ENCODE measurements around the gene PDE10A.

PDE10A gene

GRCh38 chr6:165697171-165697570, 34.1 kb upstream of the PDE10A start:
- H3K36me3 ChIP-seq (ENCODE audit: control insufficient read depth in 1 of 2, insufficient read depth in 2 of 2, low read length in 2 of 2): no peaks in the 10 kb centered on the region
- H3K4me1 ChIP-seq (ENCODE audit: control insufficient read depth in 1 of 2, insufficient read depth in 2 of 2, low read length in 2 of 2): peaks cover 0 to 3% of the 10 kb centered on the region in 2 donors
- no peaks in the 10 kb centered on the region for H3K9me3 ChIP-seq (ENCODE audit: control insufficient read depth in 1 of 2, low read length in 2 of 2)
- H3K27ac ChIP-seq (ENCODE audit: low read depth, low read length): no peak overlapping the region
- H3K9ac ChIP-seq (ENCODE audit: low read depth in 1 of 2, low read length in 2 of 2): no peak overlapping the region
- no peaks in the 10 kb centered on the region for H3K27me3 ChIP-seq (ENCODE audit: control insufficient read depth in 1 of 2, insufficient read depth in 2 of 2, low read length in 2 of 2)
- H3K4me3 ChIP-seq (ENCODE audit: low read depth in 1 of 2, low read length in 2 of 2): no peak overlapping the region

DNA sequence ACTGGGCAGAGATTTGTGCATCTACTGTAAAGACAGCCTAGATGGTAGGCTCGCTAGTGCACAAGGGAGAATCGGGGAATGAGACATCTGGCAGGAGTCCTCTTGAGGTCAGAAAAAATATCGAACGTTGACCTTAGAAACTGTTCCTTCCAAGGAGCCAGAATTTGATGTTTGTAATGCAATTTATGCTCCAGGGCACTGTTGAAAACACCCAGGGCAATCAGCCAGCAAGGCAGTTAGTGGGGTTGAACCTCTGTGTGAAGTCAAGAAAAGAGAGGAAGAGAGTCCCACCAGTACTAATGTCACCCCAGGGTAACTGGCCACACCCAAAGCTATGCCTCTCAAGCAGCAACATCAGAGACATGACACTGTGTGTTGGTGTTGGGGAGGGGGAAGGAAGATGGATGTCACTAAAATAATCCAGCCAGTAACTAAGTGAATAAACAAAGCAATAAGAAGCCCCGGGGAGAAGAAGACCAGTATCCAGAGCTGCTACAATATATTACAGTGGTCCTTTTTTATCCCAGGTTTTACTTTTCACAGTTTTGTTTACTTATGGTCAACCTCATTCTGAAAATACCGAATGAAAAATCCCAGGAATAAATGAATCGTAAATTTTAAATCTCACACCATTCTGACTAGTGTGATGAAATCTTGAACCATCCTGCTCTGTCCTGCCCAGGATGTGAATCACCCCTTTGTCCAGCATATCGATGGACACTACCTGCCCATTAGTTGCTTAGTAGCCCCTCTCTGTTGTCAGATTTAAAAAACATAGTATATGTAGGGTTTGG, 32.9 kb upstream of the PDE10A start:
- Histone ChIP-seq H3K4me3 (ENCODE audit: low read depth in 1 of 2, low read length in 2 of 2) (no peak overlapping the region), H3K27ac (ENCODE audit: low read depth, low read length) (no peak overlapping the region), H3K4me1 (ENCODE audit: control insufficient read depth in 1 of 2, insufficient read depth in 2 of 2, low read length in 2 of 2) (peaks cover 0 to 3% of the 10 kb centered on the region in 2 donors), H3K9ac (ENCODE audit: low read depth in 1 of 2, low read length in 2 of 2) (no peak overlapping the region), H3K9me3 (ENCODE audit: control insufficient read depth in 1 of 2, low read length in 2 of 2) (no peaks in the 10 kb centered on the region), H3K27me3 (ENCODE audit: control insufficient read depth in 1 of 2, insufficient read depth in 2 of 2, low read length in 2 of 2) (no peaks in the 10 kb centered on the region), H3K36me3 (ENCODE audit: control insufficient read depth in 1 of 2, insufficient read depth in 2 of 2, low read length in 2 of 2) (no peaks in the 10 kb centered on the region)

GRCh38 chr6:165694296-165694695, 31.3 kb upstream of the PDE10A start:
- no peaks in the 10 kb centered on the region for H3K9me3 ChIP-seq (ENCODE audit: control insufficient read depth in 1 of 2, low read length in 2 of 2)
- H3K36me3 ChIP-seq (ENCODE audit: control insufficient read depth in 1 of 2, insufficient read depth in 2 of 2, low read length in 2 of 2): no peaks in the 10 kb centered on the region
- H3K27ac ChIP-seq (ENCODE audit: low read depth, low read length): no peak overlapping the region
- no peak overlapping the region for H3K4me3 ChIP-seq (ENCODE audit: low read depth in 1 of 2, low read length in 2 of 2)
- H3K27me3 ChIP-seq (ENCODE audit: control insufficient read depth in 1 of 2, insufficient read depth in 2 of 2, low read length in 2 of 2): no peaks in the 10 kb centered on the region
- no peak overlapping the region for H3K9ac ChIP-seq (ENCODE audit: low read depth in 1 of 2, low read length in 2 of 2)
- H3K4me1 ChIP-seq (ENCODE audit: control insufficient read depth in 1 of 2, insufficient read depth in 2 of 2, low read length in 2 of 2): peaks cover 0 to 3% of the 10 kb centered on the region in 2 donors

GRCh38 chr6:165692106-165692653, 29.1 kb upstream of the PDE10A start:
- H3K9me3 ChIP-seq (ENCODE audit: control insufficient read depth in 1 of 2, low read length in 2 of 2): no peaks in the 10 kb centered on the region
- no peak overlapping the region for H3K27ac ChIP-seq (ENCODE audit: low read depth, low read length)
- H3K4me1 ChIP-seq (ENCODE audit: control insufficient read depth in 1 of 2, insufficient read depth in 2 of 2, low read length in 2 of 2): peaks cover 0 to 3% of the 10 kb centered on the region in 2 donors
- H3K9ac ChIP-seq (ENCODE audit: low read depth in 1 of 2, low read length in 2 of 2): no peak overlapping the region
- H3K4me3 ChIP-seq (ENCODE audit: low read depth in 1 of 2, low read length in 2 of 2): no peak overlapping the region
- H3K36me3 ChIP-seq (ENCODE audit: control insufficient read depth in 1 of 2, insufficient read depth in 2 of 2, low read length in 2 of 2): no peaks in the 10 kb centered on the region
- H3K27me3 ChIP-seq (ENCODE audit: control insufficient read depth in 1 of 2, insufficient read depth in 2 of 2, low read length in 2 of 2): no peaks in the 10 kb centered on the region

- H3K4me3 ChIP-seq (ENCODE audit: low read depth in 1 of 2, low read length in 2 of 2): no peak overlapping the region
- H3K27me3 ChIP-seq (ENCODE audit: control insufficient read depth in 1 of 2, insufficient read depth in 2 of 2, low read length in 2 of 2): no peaks in the 10 kb centered on the region
- H3K36me3 ChIP-seq (ENCODE audit: control insufficient read depth in 1 of 2, insufficient read depth in 2 of 2, low read length in 2 of 2): no peaks in the 10 kb centered on the region
- H3K27ac ChIP-seq (ENCODE audit: low read depth, low read length): no peak overlapping the region
- H3K4me1 ChIP-seq (ENCODE audit: control insufficient read depth in 1 of 2, insufficient read depth in 2 of 2, low read length in 2 of 2): peaks cover 0 to 3% of the 10 kb centered on the region in 2 donors
- no peak overlapping the region for H3K9ac ChIP-seq (ENCODE audit: low read depth in 1 of 2, low read length in 2 of 2)
- H3K9me3 ChIP-seq (ENCODE audit: control insufficient read depth in 1 of 2, low read length in 2 of 2): no peaks in the 10 kb centered on the region
Observed at GRCh38 chr6:165689699-165690098, 26.7 kb upstream of the PDE10A start.

GRCh38 chr6:165686596-165687365, 23.7 kb upstream of the PDE10A start:
- Histone ChIP-seq H3K27me3 (ENCODE audit: control insufficient read depth in 1 of 2, insufficient read depth in 2 of 2, low read length in 2 of 2) (no peaks in the 10 kb centered on the region), H3K4me3 (ENCODE audit: low read depth in 1 of 2, low read length in 2 of 2) (no peak overlapping the region)

GRCh38 chr6:165685302-165685701, 22.3 kb upstream of the PDE10A start:
- no peak overlapping the region for H3K9ac ChIP-seq (ENCODE audit: low read depth in 1 of 2, low read length in 2 of 2)
- no peaks in the 10 kb centered on the region for H3K27me3 ChIP-seq (ENCODE audit: control insufficient read depth in 1 of 2, insufficient read depth in 2 of 2, low read length in 2 of 2)
- no peaks in the 10 kb centered on the region for H3K9me3 ChIP-seq (ENCODE audit: control insufficient read depth in 1 of 2, low read length in 2 of 2)
- H3K36me3 ChIP-seq (ENCODE audit: control insufficient read depth in 1 of 2, insufficient read depth in 2 of 2, low read length in 2 of 2): no peaks in the 10 kb centered on the region
- H3K27ac ChIP-seq (ENCODE audit: low read depth, low read length): no peak overlapping the region
- H3K4me3 ChIP-seq (ENCODE audit: low read depth in 1 of 2, low read length in 2 of 2): no peak overlapping the region
- H3K4me1 ChIP-seq (ENCODE audit: control insufficient read depth in 1 of 2, insufficient read depth in 2 of 2, low read length in 2 of 2): no peaks in the 10 kb centered on the region

More at GRCh38 chr6:165686596-165687365, 23.7 kb upstream of the PDE10A start:
- Histone ChIP-seq H3K9me3 (ENCODE audit: control insufficient read depth in 1 of 2, low read length in 2 of 2) (no peaks in the 10 kb centered on the region), H3K9ac (ENCODE audit: low read depth in 1 of 2, low read length in 2 of 2) (no peak overlapping the region), H3K27ac (ENCODE audit: low read depth, low read length) (no peak overlapping the region), H3K4me1 (ENCODE audit: control insufficient read depth in 1 of 2, insufficient read depth in 2 of 2, low read length in 2 of 2) (no peaks in the 10 kb centered on the region), H3K36me3 (ENCODE audit: control insufficient read depth in 1 of 2, insufficient read depth in 2 of 2, low read length in 2 of 2) (no peaks in the 10 kb centered on the region)

GRCh38 chr6:165684333-165684732, 21.3 kb upstream of the PDE10A start:
- Histone ChIP-seq H3K27ac (ENCODE audit: low read depth, low read length) (no peak overlapping the region), H3K9ac (ENCODE audit: low read depth in 1 of 2, low read length in 2 of 2) (no peak overlapping the region), H3K9me3 (ENCODE audit: control insufficient read depth in 1 of 2, low read length in 2 of 2) (no peaks in the 10 kb centered on the region), H3K36me3 (ENCODE audit: control insufficient read depth in 1 of 2, insufficient read depth in 2 of 2, low read length in 2 of 2) (no peaks in the 10 kb centered on the region), H3K4me1 (ENCODE audit: control insufficient read depth in 1 of 2, insufficient read depth in 2 of 2, low read length in 2 of 2) (no peaks in the 10 kb centered on the region), H3K27me3 (ENCODE audit: control insufficient read depth in 1 of 2, insufficient read depth in 2 of 2, low read length in 2 of 2) (no peaks in the 10 kb centered on the region), H3K4me3 (ENCODE audit: low read depth in 1 of 2, low read length in 2 of 2) (no peak overlapping the region)

- Histone ChIP-seq H3K27me3 (ENCODE audit: control insufficient read depth in 1 of 2, insufficient read depth in 2 of 2, low read length in 2 of 2) (no peaks in the 10 kb centered on the region), H3K9ac (ENCODE audit: low read depth in 1 of 2, low read length in 2 of 2) (no peak overlapping the region), H3K4me3 (ENCODE audit: low read depth in 1 of 2, low read length in 2 of 2) (no peak overlapping the region), H3K36me3 (ENCODE audit: control insufficient read depth in 1 of 2, insufficient read depth in 2 of 2, low read length in 2 of 2) (no peaks in the 10 kb centered on the region), H3K27ac (ENCODE audit: low read depth, low read length) (no peak overlapping the region), H3K9me3 (ENCODE audit: control insufficient read depth in 1 of 2, low read length in 2 of 2) (no peaks in the 10 kb centered on the region), H3K4me1 (ENCODE audit: control insufficient read depth in 1 of 2, insufficient read depth in 2 of 2, low read length in 2 of 2) (no peaks in the 10 kb centered on the region)
Observed at GRCh38 chr6:165680975-165681374, 17.9 kb upstream of the PDE10A start.

DNA sequence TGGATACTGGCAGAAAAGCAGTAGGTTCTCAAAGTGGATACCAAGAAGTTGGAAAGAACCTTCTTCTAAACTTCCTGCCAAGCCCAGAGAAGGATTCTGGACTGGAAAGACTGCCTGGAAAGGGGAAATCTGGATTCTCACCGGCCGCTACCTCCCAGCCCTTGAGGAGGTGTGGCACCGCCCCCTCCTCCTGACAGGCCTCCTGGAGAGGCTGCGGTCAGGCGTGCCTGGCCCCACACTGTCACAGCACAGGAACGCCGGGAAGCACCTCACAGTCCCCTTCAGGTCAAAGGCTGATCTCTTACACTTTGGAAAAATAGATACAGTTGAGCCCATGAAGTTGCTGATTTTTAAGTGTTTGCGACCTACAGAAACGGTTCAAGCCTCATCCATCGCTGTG, 16.3 kb upstream of the PDE10A start:
- H3K36me3 ChIP-seq (ENCODE audit: control insufficient read depth in 1 of 2, insufficient read depth in 2 of 2, low read length in 2 of 2): no peaks in the 10 kb centered on the region
- H3K4me1 ChIP-seq (ENCODE audit: control insufficient read depth in 1 of 2, insufficient read depth in 2 of 2, low read length in 2 of 2): no peaks in the 10 kb centered on the region
- no peaks in the 10 kb centered on the region for H3K27me3 ChIP-seq (ENCODE audit: control insufficient read depth in 1 of 2, insufficient read depth in 2 of 2, low read length in 2 of 2)
- H3K4me3 ChIP-seq (ENCODE audit: low read depth in 1 of 2, low read length in 2 of 2): no peak overlapping the region
- H3K9ac ChIP-seq (ENCODE audit: low read depth in 1 of 2, low read length in 2 of 2): no peak overlapping the region
- H3K27ac ChIP-seq (ENCODE audit: low read depth, low read length): no peak overlapping the region
- H3K9me3 ChIP-seq (ENCODE audit: control insufficient read depth in 1 of 2, low read length in 2 of 2): no peaks in the 10 kb centered on the region

Data from duodenal mucosa (tissue), 2 donors.